A549 (cell line): ENCODE data around the gene SNAPIN. TPM values are rescaled to one million over a fixed set of nuclear protein-coding genes. Genes with fewer than 3 reads are reported as not detected.
A peak's percentile ranks its signal among the peaks of the same experiment; 100 is the strongest.

Experiments used
- ATAC-seq, 2 experiments: fragments of 200-7000 bp in 1 of 2; fragments of >200 bp in 1 of 2; cut with Nextera tagmentation in 1 of 2; cut with Tn5 transposase in 1 of 2; 3 replicates each; pipeline versions ENCODE4 v1.8.0 to v1.9.1; 2018 to 2020; ENCODE audit warnings: mild to moderate bottlenecking in 1 of 2, moderate library complexity in 1 of 2
- CTCF ChIA-PET: fragments of 300-600 bp; sonication (Branson Sonifier 250); formaldehyde crosslinking; extraction: SDS; loops from one replicate; lab custom pipeline; 2021; ENCODE audit warnings: antibody characterized with exemption, inconsistent platforms; lab: Yijun Ruan, JAX
- POLR2A ChIA-PET: fragments of 350-600 bp; formaldehyde crosslinking; extraction: SDS; loops from one replicate; lab custom pipeline; 2021; ENCODE audit warnings: antibody characterized with exemption, inconsistent platforms; lab: Yijun Ruan, JAX
- DNase-seq, 2 experiments: peaks; one replicate each; pipeline versions ENCODE4 v3.0.0 to v3.0.0-alpha.2; 2011 to 2016; ENCODE audit warnings: low read depth in 1 of 2, low spot score in 1 of 2
- FAIRE-seq: peaks from 2 replicates; lab custom pipeline; 2011; peaks lifted over from hg19 to GRCh38; lab: Jason Lieb, UNC
- H3K27ac ChIP-seq, 2 experiments: fragments of >200 bp; sonication (Bioruptor Twin); formaldehyde crosslinking; 3 replicates each; pipeline ENCODE4 v1.5.1; 2016 to 2017
- H3K4me1 ChIP-seq: fragments of >200 bp; sonication (Bioruptor Twin); formaldehyde crosslinking; 3 replicates; pipeline ENCODE4 v1.6.1; 2016
- H3K4me2 ChIP-seq: fragments of >200 bp; sonication (Bioruptor Twin); formaldehyde crosslinking; 3 replicates; pipeline ENCODE4 v1.6.1; 2016
- H3K4me3 ChIP-seq: fragments of >200 bp; sonication (Bioruptor Twin); formaldehyde crosslinking; 3 replicates; pipeline ENCODE4 v1.5.1; 2016
- H3K9me3 ChIP-seq: fragments of >200 bp; sonication (Bioruptor Twin); formaldehyde crosslinking; 3 replicates; pipeline ENCODE4 v1.6.1; 2016
- BHLHE40 ChIP-seq: IDR thresholded peaks from 2 replicates; pipeline ENCODE4 v1.6.1; 2012; ENCODE audit warnings: low read depth, low read length, inconsistent platforms
- CBX8 ChIP-seq: fragments of 200-600 bp; sonication (generic); IDR thresholded peaks from 2 replicates; pipeline ENCODE4 v1.6.1; 2016
- CEBPB ChIP-seq, 2 experiments: fragments of >200 bp in 1 of 2; sonication (Bioruptor Twin) in 1 of 2; formaldehyde crosslinking in 1 of 2; IDR thresholded peaks; 2 replicates each; pipeline ENCODE4 v1.6.1; 2012 to 2016
- CHD4 ChIP-seq: fragments of 200-600 bp; sonication (generic); IDR thresholded peaks from 2 replicates; pipeline ENCODE4 v1.6.1; 2016; ENCODE audit warnings: antibody characterized with exemption, mild to moderate bottlenecking, borderline replicate concordance
- EHMT2 ChIP-seq: fragments of 200-600 bp; sonication (generic); IDR thresholded peaks from 2 replicates; pipeline ENCODE4 v1.6.1; 2016; ENCODE audit warnings: antibody characterized with exemption, low read depth, mild to moderate bottlenecking, moderate library complexity
- FOSL2 ChIP-seq, 2 experiments: fragments of 450-650 bp in 1 of 2; fragments of >200 bp in 1 of 2; sonication (Bioruptor Twin) in 1 of 2; formaldehyde crosslinking; IDR thresholded peaks; 2 replicates each; pipeline versions ENCODE4 v1.5.0 to v1.6.1; 2016 to 2020; ENCODE audit warnings: mild to moderate bottlenecking in 1 of 2, moderate library complexity in 1 of 2
- HEYL ChIP-seq: fragments of 250-450 bp; sonication (Bioruptor Pico); IDR thresholded peaks from 2 replicates; pipeline ENCODE4 v1.8.0; 2021; ENCODE audit warnings: mild to moderate bottlenecking, moderate library complexity
- JUN ChIP-seq, 2 experiments: fragments of >200 bp; sonication (Bioruptor Twin); formaldehyde crosslinking; IDR thresholded peaks; 2 replicates in 1 of 2; 3 replicates in 1 of 2; pipeline ENCODE4 v1.6.1; 2016 to 2017
- JUNB ChIP-seq: fragments of >200 bp; sonication (Bioruptor Twin); formaldehyde crosslinking; IDR thresholded peaks from 2 replicates; pipeline ENCODE4 v1.6.1; 2016
- MAFK ChIP-seq: fragments of 450-650 bp; IDR thresholded peaks from 2 replicates; pipeline ENCODE4 v1.6.1; 2014; ENCODE audit not compliant: partially characterized antibody
- NR3C1 ChIP-seq: fragments of >200 bp; sonication (Bioruptor Twin); formaldehyde crosslinking; IDR thresholded peaks from 3 replicates; pipeline ENCODE4 v1.6.1; 2017
- SREBF2 ChIP-seq: fragments of 450-650 bp; IDR thresholded peaks from 2 replicates; pipeline ENCODE4 v1.6.1; 2014; ENCODE audit warnings: mild to moderate bottlenecking, moderate library complexity
- ZSCAN20 ChIP-seq: fragments of 250-450 bp; sonication (Bioruptor Pico); IDR thresholded peaks from 2 replicates; pipeline ENCODE4 v1.8.0; 2022; ENCODE audit warnings: mild to moderate bottlenecking, moderate library complexity
- WGBS: methylation state at CpG from one replicate; pipeline ENCODE4 v1.1.6; 2017; ENCODE audit errors: missing lambda C conversion rate; 5-methylcytosine and 5-hydroxymethylcytosine counted together
- polyA plus RNA-seq, 4 experiments: library from polyadenylated mRNA; depleted of rRNA in 3 of 4; stranded (reverse); fragments of >200 nt; fragmentation: RNase III in 1 of 4; extraction: RNeasy Plus Mini Kit Qiagen cat#74134 plus additional on column Dnase treatment in 1 of 4; gene quantifications; 2 replicates in 3 of 4; 3 replicates in 1 of 4; pipeline ENCODE4 v1.2.3, GENCODE V29; 2011 to 2017
- TF ChIP-seq, protein P1 (sequence below): fragments of >200 bp; sonication (Bioruptor Twin); formaldehyde crosslinking; IDR thresholded peaks from 3 replicates; pipeline ENCODE4 v1.6.1; 2016
- TF ChIP-seq, protein P2 (sequence below): fragments of >200 bp; sonication (Bioruptor Twin); formaldehyde crosslinking; IDR thresholded peaks from 2 replicates; pipeline ENCODE4 v1.6.1; 2016
- TF ChIP-seq, protein P3 (sequence below): fragments of >200 bp; sonication (Bioruptor Twin); formaldehyde crosslinking; IDR thresholded peaks from 3 replicates; pipeline ENCODE4 v1.5.1; 2016

SNAPIN gene
- polyA plus RNA-seq, 2 of the 4 experiments (the other 2 are of a cell fraction) = 52.6 to 71.4 TPM

DNA sequence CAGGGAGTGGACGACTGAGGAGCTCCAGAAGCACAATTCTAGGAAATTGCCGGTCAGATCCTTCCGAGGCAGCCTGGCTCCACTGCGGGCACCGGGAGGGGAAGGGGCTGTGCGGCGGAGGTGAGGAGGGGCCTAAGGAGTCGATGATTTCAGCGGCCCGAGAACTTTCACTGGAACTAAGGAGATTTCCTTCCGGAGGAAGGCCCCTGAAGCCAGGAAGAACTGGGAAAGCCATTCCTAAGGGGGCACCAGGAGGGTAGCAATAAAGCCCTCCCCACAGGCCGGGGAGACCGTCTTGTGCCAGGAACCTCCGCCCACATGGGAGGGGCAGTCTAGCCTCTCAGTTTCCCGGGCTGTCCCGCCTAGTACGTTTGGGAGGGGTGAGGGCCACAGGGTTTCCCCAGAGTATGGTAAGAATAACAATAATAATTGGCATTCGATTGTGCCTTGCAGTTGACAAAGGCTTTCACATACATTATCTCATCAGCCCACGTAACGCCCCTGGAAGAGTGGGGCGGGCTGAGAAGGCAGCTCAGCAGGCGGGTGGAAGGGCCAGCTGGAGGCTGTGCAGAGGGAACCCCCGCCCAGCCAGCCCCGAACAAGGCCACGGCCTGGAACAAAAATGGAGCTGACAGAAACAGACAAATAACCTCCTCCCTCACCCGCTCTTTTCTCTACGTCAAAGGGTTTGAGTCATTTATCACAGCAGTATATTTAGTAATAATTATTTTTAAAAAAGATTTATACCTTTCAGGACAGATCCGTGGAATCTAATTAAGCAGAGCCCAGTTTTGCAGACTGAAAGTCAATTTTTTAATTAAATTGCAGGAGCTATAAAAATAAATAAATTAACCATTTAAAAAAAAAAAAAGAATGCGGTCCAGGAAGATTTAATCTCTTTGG lies 39.8 kb downstream of the SNAPIN start:
- H3K27ac ChIP-seq = peak overlapping the region; percentile 56 to 83
- peak overlapping the region; percentile 11; the same call in 2 of the 3 replicates for H3K4me2 ChIP-seq
- no peak for DNase-seq
- no peaks in the 10 kb centered on the region for H3K9me3 ChIP-seq
- no peak for FAIRE-seq
- H3K4me3 ChIP-seq = no peak overlapping the region
- ChIA-PET POLR2A (interaction anchor here (0.6 kb wide), 1 partner anchor 61 kb away, joined by 3 read pairs; no protein-coding TSS in a partner anchor), CTCF (interaction anchor here (0.5 to 6.1 kb wide), 8 partner anchors 9 to 1206 kb away, joined by 3 to 34 read pairs (median 4); partner anchors contain the start of gene NPR1)
- peaks cover 31% of the 10 kb centered on the region for H3K4me1 ChIP-seq
- TF ChIP-seq ZSCAN20 (CRISPR knock-in tag) (no peak), JUNB (no peak), SREBF2 (no peak)
- TF ChIP-seq, protein P1, sequence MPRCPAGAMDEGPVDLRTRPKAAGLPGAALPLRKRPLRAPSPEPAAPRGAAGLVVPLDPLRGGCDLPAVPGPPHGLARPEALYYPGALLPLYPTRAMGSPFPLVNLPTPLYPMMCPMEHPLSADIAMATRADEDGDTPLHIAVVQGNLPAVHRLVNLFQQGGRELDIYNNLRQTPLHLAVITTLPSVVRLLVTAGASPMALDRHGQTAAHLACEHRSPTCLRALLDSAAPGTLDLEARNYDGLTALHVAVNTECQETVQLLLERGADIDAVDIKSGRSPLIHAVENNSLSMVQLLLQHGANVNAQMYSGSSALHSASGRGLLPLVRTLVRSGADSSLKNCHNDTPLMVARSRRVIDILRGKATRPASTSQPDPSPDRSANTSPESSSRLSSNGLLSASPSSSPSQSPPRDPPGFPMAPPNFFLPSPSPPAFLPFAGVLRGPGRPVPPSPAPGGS = no peak
- 92% methylated on average over 29 of the region's 29 CpGs for WGBS
- ATAC-seq = no peak

DNA sequence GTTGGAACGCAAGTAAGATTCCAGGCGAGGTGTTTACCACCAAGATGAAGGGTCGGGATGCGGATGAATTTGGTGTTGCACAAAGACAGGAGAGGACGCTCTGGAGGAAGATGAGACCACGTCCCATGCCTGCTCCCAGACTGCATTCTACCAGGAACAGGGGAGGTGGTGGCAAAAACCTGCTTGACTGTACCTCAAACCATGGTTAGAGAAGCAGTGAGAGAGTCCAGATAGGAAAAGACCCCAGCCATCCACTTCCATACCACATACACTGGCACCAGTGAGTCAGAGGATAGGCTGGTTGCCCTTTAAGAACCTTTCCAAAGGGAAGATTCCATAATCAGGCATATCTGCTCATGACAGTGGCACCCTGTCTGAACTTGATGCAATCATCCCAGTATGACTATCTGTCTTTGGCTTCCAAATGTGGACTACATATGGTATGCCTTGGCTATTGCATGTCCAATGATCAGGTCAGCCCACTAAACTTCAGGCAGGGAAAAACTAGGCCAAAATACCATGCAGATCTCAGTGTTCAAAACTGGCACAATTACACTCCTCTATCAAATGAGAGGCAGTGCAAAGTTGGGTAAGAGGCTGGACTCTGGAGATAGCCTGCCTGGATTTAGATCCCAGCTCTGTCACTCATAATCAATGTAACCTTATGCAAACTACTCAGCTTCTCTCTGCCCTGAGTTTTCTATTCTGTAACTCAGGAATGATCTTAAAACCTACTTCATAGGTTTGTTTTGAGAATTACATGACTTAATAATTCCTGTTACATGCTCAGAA lies 40.6 kb downstream of the SNAPIN start:
- DNase-seq (peak in 1 of 2 experiments; percentile 59), FAIRE-seq (no peak), ATAC-seq (peak; percentile 74 to 87)
- WGBS = 91% methylated on average over 6 of the region's 6 CpGs
- ChIA-PET POLR2A (interaction anchor here (0.6 kb wide), 1 partner anchor 60 kb away, joined by 3 read pairs; no protein-coding TSS in a partner anchor), CTCF (interaction anchor here (0.5 to 6.1 kb wide), 5 partner anchors 19 to 1205 kb away, joined by 3 to 34 read pairs (median 6); partner anchors contain the start of gene NPR1)
- Histone ChIP-seq H3K4me2 (peak overlapping the region; percentile 11; the same call in 2 of the 3 replicates), H3K27ac (peak overlapping the region; percentile 8 to 51; a peak in 3 of 6 replicates), H3K4me3 (no peak overlapping the region), H3K4me1 (peaks cover 31% of the 10 kb centered on the region), H3K9me3 (no peaks in the 10 kb centered on the region)
- TF ChIP-seq BHLHE40 = no peak
- no peak for TF ChIP-seq HEYL
- TF ChIP-seq, protein P2, sequence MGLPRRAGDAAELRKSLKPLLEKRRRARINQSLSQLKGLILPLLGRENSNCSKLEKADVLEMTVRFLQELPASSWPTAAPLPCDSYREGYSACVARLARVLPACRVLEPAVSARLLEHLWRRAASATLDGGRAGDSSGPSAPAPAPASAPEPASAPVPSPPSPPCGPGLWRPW = no peak
- TF ChIP-seq JUN (IDR thresholded peaks at IDR 0.05) = no peak
- TF ChIP-seq, protein P1 = no peak
- TF ChIP-seq FOSL2 (IDR thresholded peaks at IDR 0.05) = no peak
- TF ChIP-seq FOSL2 (CRISPR knock-in tag; IDR thresholded peaks at IDR 0.05) = peak; percentile 27; the same call in 1 of the 2 replicates
- peak in 1 of 2 experiments; percentile 12; a peak in 1 of 4 replicates for TF ChIP-seq CEBPB (IDR thresholded peaks at IDR 0.05)
- no peak for TF ChIP-seq CHD4
- TF ChIP-seq EHMT2 = no peak
- TF ChIP-seq MAFK = no peak
- no peak for TF ChIP-seq CBX8
- TF ChIP-seq, protein P3, sequence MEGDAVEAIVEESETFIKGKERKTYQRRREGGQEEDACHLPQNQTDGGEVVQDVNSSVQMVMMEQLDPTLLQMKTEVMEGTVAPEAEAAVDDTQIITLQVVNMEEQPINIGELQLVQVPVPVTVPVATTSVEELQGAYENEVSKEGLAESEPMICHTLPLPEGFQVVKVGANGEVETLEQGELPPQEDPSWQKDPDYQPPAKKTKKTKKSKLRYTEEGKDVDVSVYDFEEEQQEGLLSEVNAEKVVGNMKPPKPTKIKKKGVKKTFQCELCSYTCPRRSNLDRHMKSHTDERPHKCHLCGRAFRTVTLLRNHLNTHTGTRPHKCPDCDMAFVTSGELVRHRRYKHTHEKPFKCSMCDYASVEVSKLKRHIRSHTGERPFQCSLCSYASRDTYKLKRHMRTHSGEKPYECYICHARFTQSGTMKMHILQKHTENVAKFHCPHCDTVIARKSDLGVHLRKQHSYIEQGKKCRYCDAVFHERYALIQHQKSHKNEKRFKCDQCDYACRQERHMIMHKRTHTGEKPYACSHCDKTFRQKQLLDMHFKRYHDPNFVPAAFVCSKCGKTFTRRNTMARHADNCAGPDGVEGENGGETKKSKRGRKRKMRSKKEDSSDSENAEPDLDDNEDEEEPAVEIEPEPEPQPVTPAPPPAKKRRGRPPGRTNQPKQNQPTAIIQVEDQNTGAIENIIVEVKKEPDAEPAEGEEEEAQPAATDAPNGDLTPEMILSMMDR = no peak
- no peak for TF ChIP-seq NR3C1
